CD14-positive monocyte (primary cell): ENCODE results near the gene APBB1. TPM values are rescaled to one million over a fixed set of nuclear protein-coding genes. Genes with fewer than 3 reads are reported as not detected.

Source experiments
- DNase-seq, 3 donors: peaks; one replicate each; pipeline ENCODE4 v3.0.0-alpha.2; 2011 to 2022
- H2AFZ ChIP-seq: 2 replicates; pipeline ENCODE4 v1.6.0; 2012; ENCODE audit warnings: mild to moderate bottlenecking, low read depth, low read length, inconsistent platforms; ENCODE audit not compliant: insufficient read depth, poor library complexity, severe bottlenecking
- H3K27ac ChIP-seq, 2 donors: 1 replicate in 1 of 2; 2 replicates in 1 of 2; pipeline ENCODE4 v1.5.1; 2012 to 2013; ENCODE audit warnings: low read length in 2 of 2, control low read depth in 1 of 2, inconsistent platforms in 1 of 2, low read depth in 1 of 2, mild to moderate bottlenecking in 1 of 2
- H3K27me3 ChIP-seq, 2 donors: one replicate each; pipeline versions ENCODE4 v1.6.0 to v1.6.1; 2011 to 2013; ENCODE audit warnings: low read length in 2 of 2; ENCODE audit not compliant: control insufficient read depth in 2 of 2, insufficient read depth in 2 of 2
- H3K36me3 ChIP-seq, 2 donors: replicated peaks in 1 of 2; 1 replicate in 1 of 2; 2 replicates in 1 of 2; pipeline versions ENCODE4 v1.5.1 to v1.6.1; 2012 to 2013; ENCODE audit warnings: low read length in 2 of 2, control low read depth in 1 of 2, inconsistent platforms in 1 of 2, mild to moderate bottlenecking in 1 of 2; ENCODE audit not compliant: insufficient read depth in 2 of 2, control insufficient read depth in 1 of 2
- H3K4me1 ChIP-seq, 2 donors: 1 replicate in 1 of 2; 2 replicates in 1 of 2; pipeline versions ENCODE4 v1.5.1 to v1.6.1; 2012 to 2013; ENCODE audit warnings: low read length in 2 of 2, control low read depth in 1 of 2, inconsistent platforms in 1 of 2, mild to moderate bottlenecking in 1 of 2, moderate library complexity in 1 of 2; ENCODE audit not compliant: insufficient read depth in 2 of 2, control insufficient read depth in 1 of 2
- H3K4me2 ChIP-seq: replicated peaks from 2 replicates; pipeline ENCODE3; 2012; ENCODE audit warnings: low read length, moderate library complexity, mild to moderate bottlenecking; ENCODE audit not compliant: poor library complexity, severe bottlenecking; ENCODE audit errors: extremely low read depth
- H3K4me3 ChIP-seq, 3 experiments: fragments of 200-600 bp in 1 of 3; sonication (generic) in 1 of 3; replicated peaks in 1 of 3; 1 replicate in 2 of 3; 2 replicates in 1 of 3; pipeline ENCODE4 v1.5.1; 2011 to 2013; ENCODE audit warnings: low read length in 3 of 3, mild to moderate bottlenecking in 3 of 3, control low read depth in 2 of 3, low read depth in 2 of 3, inconsistent platforms in 1 of 3, moderate library complexity in 1 of 3
- H3K79me2 ChIP-seq: 2 replicates; pipeline ENCODE4 v1.6.0; 2012; ENCODE audit warnings: mild to moderate bottlenecking, control low read depth, inconsistent platforms, low read length, moderate library complexity; ENCODE audit not compliant: insufficient read depth
- H3K9ac ChIP-seq: 2 replicates; pipeline ENCODE4 v1.6.0; 2017; ENCODE audit warnings: low read length, mild to moderate bottlenecking; ENCODE audit not compliant: insufficient read depth, poor library complexity, severe bottlenecking
- H3K9me3 ChIP-seq, 2 donors: replicated peaks in 1 of 2; 1 replicate in 1 of 2; 2 replicates in 1 of 2; pipeline versions ENCODE4 v1.5.1 to v1.6.1; 2012 to 2013; ENCODE audit warnings: low read length in 2 of 2, control low read depth in 1 of 2; ENCODE audit not compliant: control insufficient read depth in 1 of 2, insufficient read depth in 1 of 2
- H4K20me1 ChIP-seq: 2 replicates; pipeline ENCODE4 v1.6.0; 2012; ENCODE audit warnings: mild to moderate bottlenecking, low read length, control low read depth, moderate library complexity; ENCODE audit not compliant: insufficient read depth
- H3K27ac Mint-ChIP-seq, 7 donors: one replicate each; pipeline ENCODE4 v1.8.0; 2020; ENCODE audit warnings: mild to moderate bottlenecking in 7 of 7, mixed read lengths in 7 of 7, moderate library complexity in 6 of 7, inconsistent platforms in 2 of 7
- H3K27me3 Mint-ChIP-seq, 3 donors: one replicate each; pipeline ENCODE4 v1.8.0; 2021 to 2022; ENCODE audit warnings: low read depth in 3 of 3, mild to moderate bottlenecking in 3 of 3, mixed read lengths in 3 of 3, moderate library complexity in 3 of 3, inconsistent platforms in 1 of 3
- H3K36me3 Mint-ChIP-seq, 2 donors: one replicate each; pipeline ENCODE4 v1.8.0; 2020; ENCODE audit warnings: mixed read lengths in 2 of 2, inconsistent platforms in 1 of 2, mild to moderate bottlenecking in 1 of 2
- H3K4me1 Mint-ChIP-seq: one replicate; pipeline ENCODE4 v1.8.0; 2020; ENCODE audit warnings: mild to moderate bottlenecking, mixed read lengths
- H3K4me3 Mint-ChIP-seq, 2 donors: one replicate each; pipeline ENCODE4 v1.8.0; 2020; ENCODE audit warnings: mild to moderate bottlenecking in 2 of 2, mixed read lengths in 2 of 2, moderate library complexity in 1 of 2
- H3K9me3 Mint-ChIP-seq, 7 donors: one replicate each; pipeline ENCODE4 v1.8.0; 2020 to 2022; ENCODE audit warnings: mixed read lengths in 7 of 7, mild to moderate bottlenecking in 6 of 7, moderate library complexity in 6 of 7, inconsistent platforms in 2 of 7
- WGBS: methylation state at CpG from one replicate; pipeline ENCODE4 v1.1.5; 2013; ENCODE audit warnings: missing lambda C conversion rate; ENCODE audit not compliant: insufficient coverage; 5-methylcytosine and 5-hydroxymethylcytosine counted together
- intact Hi-C, 2 donors: fragments of 100-400 bp; cut with micrococcal nuclease; formaldehyde crosslinking; loops; one replicate each; pipeline versions ENCODE4 v1.15.0 to v1.15.1; 2023
- polyA plus RNA-seq, 3 donors: library from polyadenylated mRNA; depleted of rRNA in 1 of 3; unstranded in 2 of 3; stranded (reverse) in 1 of 3; fragments of 300-500 nt in 2 of 3; fragments of >200 nt in 1 of 3; fragmentation: Illumina TruSeq in 2 of 3; gene quantifications; 1 replicate in 2 of 3; 2 replicates in 1 of 3; pipeline ENCODE4 v1.2.3, GENCODE V29; 2012 to 2021
- TF ChIP-seq, protein P1 (sequence below): fragments of 200-600 bp; IDR thresholded peaks from one replicate; pipeline ENCODE4 v1.8.0; 2022; ENCODE audit warnings: antibody characterized with exemption, mild to moderate bottlenecking

APBB1 gene
- polyA plus RNA-seq, 3 donors = 0.85 to 2.5 (median 2.4) TPM

DNA sequence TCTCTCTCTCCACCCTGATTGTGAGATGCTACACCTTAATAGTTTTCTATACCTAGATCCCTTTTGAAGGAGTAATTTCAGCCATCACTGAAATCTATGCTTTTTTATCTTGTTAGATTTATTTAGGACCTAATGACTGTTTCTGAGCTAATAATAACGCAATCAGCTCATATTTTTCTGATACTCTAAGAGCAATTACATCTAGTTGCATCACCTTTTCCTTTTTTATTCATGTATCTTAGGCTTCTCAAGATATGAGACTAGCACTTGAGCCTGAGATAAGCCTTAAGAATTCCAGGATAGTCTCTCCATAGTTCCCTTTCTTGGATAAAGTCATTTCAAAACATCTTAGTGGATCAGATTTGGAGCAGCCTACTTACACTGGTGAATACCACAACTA is 73.5 kb downstream of the APBB1 start:
- Mint-ChIP-seq H3K36me3 (no peaks in the 10 kb centered on the region), H3K9me3 (no peaks in the 10 kb centered on the region), H3K27me3 (peaks cover 6 to 13% (median 8%) of the 10 kb centered on the region in 3 donors), H3K4me1 (peaks cover 7% of the 10 kb centered on the region), H3K4me3 (no peak overlapping the region), H3K27ac (no peak overlapping the region)
- TF ChIP-seq, protein P1, sequence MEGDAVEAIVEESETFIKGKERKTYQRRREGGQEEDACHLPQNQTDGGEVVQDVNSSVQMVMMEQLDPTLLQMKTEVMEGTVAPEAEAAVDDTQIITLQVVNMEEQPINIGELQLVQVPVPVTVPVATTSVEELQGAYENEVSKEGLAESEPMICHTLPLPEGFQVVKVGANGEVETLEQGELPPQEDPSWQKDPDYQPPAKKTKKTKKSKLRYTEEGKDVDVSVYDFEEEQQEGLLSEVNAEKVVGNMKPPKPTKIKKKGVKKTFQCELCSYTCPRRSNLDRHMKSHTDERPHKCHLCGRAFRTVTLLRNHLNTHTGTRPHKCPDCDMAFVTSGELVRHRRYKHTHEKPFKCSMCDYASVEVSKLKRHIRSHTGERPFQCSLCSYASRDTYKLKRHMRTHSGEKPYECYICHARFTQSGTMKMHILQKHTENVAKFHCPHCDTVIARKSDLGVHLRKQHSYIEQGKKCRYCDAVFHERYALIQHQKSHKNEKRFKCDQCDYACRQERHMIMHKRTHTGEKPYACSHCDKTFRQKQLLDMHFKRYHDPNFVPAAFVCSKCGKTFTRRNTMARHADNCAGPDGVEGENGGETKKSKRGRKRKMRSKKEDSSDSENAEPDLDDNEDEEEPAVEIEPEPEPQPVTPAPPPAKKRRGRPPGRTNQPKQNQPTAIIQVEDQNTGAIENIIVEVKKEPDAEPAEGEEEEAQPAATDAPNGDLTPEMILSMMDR = no peak
- Histone ChIP-seq H3K4me3 (no peak overlapping the region), H3K4me2 (no peak overlapping the region), H4K20me1 (no peaks in the 10 kb centered on the region), H3K27me3 (no peaks in the 10 kb centered on the region), H2AFZ (no peak overlapping the region), H3K36me3 (no peaks in the 10 kb centered on the region), H3K79me2 (no peaks in the 10 kb centered on the region), H3K4me1 (no peaks in the 10 kb centered on the region), H3K9ac (no peak overlapping the region), H3K27ac (no peak overlapping the region), H3K9me3 (no peaks in the 10 kb centered on the region)
- intact Hi-C loops = no loop called here
- DNase-seq = no peak
- WGBS = no CpG with 5 or more reads among the region's 1 CpG

Other genes with a start within 250 kb of the APBB1 start
- gene OR52B2, start 248.8 kb downstream of the APBB1 start, polyA plus RNA-seq = not detected
- gene OR52W1, start 219.9 kb downstream of the APBB1 start, polyA plus RNA-seq = not detected
- gene C11orf42, start 213.5 kb downstream of the APBB1 start, polyA plus RNA-seq = not detected
- 10 to 100 TPM; 14.2 to 64.1 (median 18.9) TPM for gene FHIP1B, start 184.5 kb downstream of the APBB1 start, polyA plus RNA-seq
- under 1 TPM in 1 of 3 donors, not detected in 2; 0.69 TPM for gene CNGA4, start 180.0 kb downstream of the APBB1 start, polyA plus RNA-seq
- gene CCKBR, start 159.3 kb downstream of the APBB1 start, polyA plus RNA-seq = not detected
- gene CAVIN3, start 98.6 kb downstream of the APBB1 start, polyA plus RNA-seq = 10 to 100 TPM in 2 of 3 donors, 1 to 10 TPM in 1; 3.1 to 13.6 (median 11.2) TPM
- gene SMPD1, start 28.6 kb downstream of the APBB1 start, polyA plus RNA-seq = 10 to 100 TPM in 1 of 3 donors, 1 to 10 TPM in 2; 4.2 to 22.6 (median 4.9) TPM
- gene HPX, start 21.9 kb upstream of the APBB1 start, polyA plus RNA-seq = under 1 TPM in 1 of 3 donors, not detected in 2; 0.40 TPM
- 10 to 100 TPM in 1 of 3 donors, 1 to 10 TPM in 2; 1.7 to 36.2 (median 3.3) TPM for gene TRIM3, start 54.8 kb upstream of the APBB1 start, polyA plus RNA-seq
- 10 to 100 TPM; 21.6 to 43.8 (median 27.2) TPM for gene ARFIP2, start 62.2 kb upstream of the APBB1 start, polyA plus RNA-seq
- 10 to 100 TPM; 20.0 to 34.9 (median 22.1) TPM for gene TIMM10B, start 62.4 kb upstream of the APBB1 start, polyA plus RNA-seq
- gene DNHD1, start 78.2 kb upstream of the APBB1 start, polyA plus RNA-seq = 10 to 100 TPM in 1 of 3 donors, under 1 TPM in 2; 0.24 to 21.0 (median 0.59) TPM
- gene RRP8, start 184.5 kb upstream of the APBB1 start, polyA plus RNA-seq = 10 to 100 TPM in 2 of 3 donors, 1 to 10 TPM in 1; 7.2 to 14.1 (median 11.9) TPM
- gene ILK, start 184.7 kb upstream of the APBB1 start, polyA plus RNA-seq = 100 to 1,000 TPM; 165 to 271 (median 250) TPM
- 100 to 1,000 TPM; 137 to 233 (median 232) TPM for gene TAF10, start 193.1 kb upstream of the APBB1 start, polyA plus RNA-seq
- 100 to 1,000 TPM; 218 to 359 (median 271) TPM for gene TPP1, start 200.3 kb upstream of the APBB1 start, polyA plus RNA-seq
- gene DCHS1, start 236.7 kb upstream of the APBB1 start, polyA plus RNA-seq = under 1 TPM; 0.01 to 0.88 (median 0.02) TPM